Neural cell (in vitro differentiated cells): ENCODE measurements around the gene EPHA6. TPM values are rescaled to one million over a fixed set of nuclear protein-coding genes. Genes with fewer than 3 reads are reported as not detected.

ENCODE experiments used
- H2AFZ ChIP-seq: fragments of 200-600, 300-800 bp; sonication (generic), shearing (Covaris generic); 2 replicates; pipeline ENCODE4 v1.6.0; 2014; ENCODE audit warnings: low read depth, mild to moderate bottlenecking, antibody characterized with exemption, low read length, moderate library complexity
- H3F3A ChIP-seq: fragments of 200-600 bp; shearing (Covaris generic); 2 replicates; pipeline ENCODE4 v1.6.1; 2016; ENCODE audit warnings: mild to moderate bottlenecking, moderate library complexity, mixed read lengths, antibody characterized with exemption, low read length; ENCODE audit not compliant: insufficient read depth, poor library complexity, severe bottlenecking
- H3K27ac ChIP-seq: fragments of 200-600, 300-800 bp; sonication (generic), shearing (Covaris generic); 2 replicates; pipeline ENCODE4 v1.5.1; 2014; ENCODE audit warnings: mild to moderate bottlenecking, low read length, moderate library complexity
- H3K27me3 ChIP-seq: fragments of 300-800, 200-600 bp; sonication (generic), shearing (Covaris generic); 2 replicates; pipeline ENCODE4 v1.6.0; 2014; ENCODE audit warnings: mild to moderate bottlenecking, low read depth, low read length, moderate library complexity; ENCODE audit not compliant: insufficient read depth
- H3K36me3 ChIP-seq: fragments of 300-800, 200-600 bp; sonication (generic), shearing (Covaris generic); 2 replicates; pipeline ENCODE4 v1.5.1; 2014; ENCODE audit warnings: mild to moderate bottlenecking, antibody characterized with exemption, low read length, moderate library complexity; ENCODE audit not compliant: insufficient read depth
- H3K4me2 ChIP-seq: fragments of 300-800, 200-600 bp; sonication (generic), shearing (Covaris generic); 2 replicates; pipeline ENCODE4 v1.6.0; 2014; ENCODE audit warnings: mild to moderate bottlenecking, low read length
- H3K4me3 ChIP-seq: fragments of 300-800, 200-600 bp; sonication (generic), shearing (Covaris generic); 2 replicates; pipeline ENCODE4 v1.5.1; 2014; ENCODE audit warnings: mild to moderate bottlenecking, low read length, moderate library complexity
- H3K79me2 ChIP-seq: fragments of 200-600 bp; shearing (Covaris generic); replicated peaks from 2 replicates; pipeline ENCODE4 v1.6.0; 2014; ENCODE audit warnings: mild to moderate bottlenecking, low read length, moderate library complexity; ENCODE audit not compliant: insufficient read depth
- H3K9ac ChIP-seq: fragments of 300-800, 200-600 bp; sonication (generic), shearing (Covaris generic); 2 replicates; pipeline ENCODE4 v1.6.1; 2016; ENCODE audit warnings: mild to moderate bottlenecking, low read length, mixed read lengths
- H3K9me2 ChIP-seq: fragments of 200-600 bp; shearing (Covaris generic); 2 replicates; pipeline ENCODE4 v1.6.1; 2016; ENCODE audit warnings: mild to moderate bottlenecking, low read length, mixed read lengths; ENCODE audit not compliant: insufficient read depth
- H3K9me3 ChIP-seq: fragments of 200-600, 300-800 bp; sonication (generic), shearing (Covaris generic); 2 replicates; pipeline ENCODE4 v1.6.1; 2016; ENCODE audit warnings: mild to moderate bottlenecking, mixed run types, low read length, moderate library complexity, mixed read lengths
- H4K20me1 ChIP-seq: fragments of 200-600 bp; shearing (Covaris generic); 2 replicates; pipeline ENCODE4 v1.6.1; 2016; ENCODE audit warnings: mild to moderate bottlenecking, mixed run types; ENCODE audit not compliant: insufficient read depth
- CTCF ChIP-seq: fragments of 450-650 bp; IDR thresholded peaks from 2 replicates; pipeline ENCODE4 v1.5.1; 2014; ENCODE audit warnings: antibody characterized with exemption, mild to moderate bottlenecking, moderate library complexity; ENCODE audit not compliant: poor library complexity, severe bottlenecking
- EP300 ChIP-seq: fragments of 450-650 bp; conservative IDR thresholded peaks from 2 replicates; pipeline ENCODE4 v1.6.1; 2014; ENCODE audit warnings: antibody characterized with exemption, mild to moderate bottlenecking, moderate library complexity; ENCODE audit not compliant: poor library complexity, severe bottlenecking
- EZH2 ChIP-seq: fragments of 200-600, 300-800 bp; shearing (Covaris generic), sonication (generic); IDR thresholded peaks from 2 replicates; pipeline ENCODE4 v1.6.1; 2014; ENCODE audit warnings: antibody characterized with exemption, low read length, borderline replicate concordance, mild to moderate bottlenecking; ENCODE audit not compliant: insufficient read depth, poor library complexity, severe bottlenecking
- MXI1 ChIP-seq: fragments of 450-650 bp; conservative IDR thresholded peaks from 2 replicates; pipeline ENCODE4 v1.6.1; 2014; ENCODE audit warnings: antibody characterized with exemption, mild to moderate bottlenecking; ENCODE audit not compliant: poor library complexity, severe bottlenecking
- POLR2AphosphoS5 ChIP-seq: IDR thresholded peaks from 2 replicates; pipeline ENCODE4 v1.6.1; 2012
- RAD21 ChIP-seq: fragments of 450-650 bp; conservative IDR thresholded peaks from 2 replicates; pipeline ENCODE4 v1.6.1; 2014; ENCODE audit warnings: antibody characterized with exemption, mild to moderate bottlenecking, moderate library complexity
- REST ChIP-seq: IDR thresholded peaks from 2 replicates; pipeline ENCODE4 v1.6.1; 2012; ENCODE audit warnings: borderline replicate concordance
- SMC3 ChIP-seq: fragments of 450-650 bp; conservative IDR thresholded peaks from 2 replicates; pipeline ENCODE4 v1.6.1; 2014; ENCODE audit warnings: antibody characterized with exemption, mild to moderate bottlenecking, moderate library complexity; ENCODE audit not compliant: poor library complexity
- TAF1 ChIP-seq: IDR thresholded peaks from 2 replicates; pipeline ENCODE4 v1.6.1; 2012; ENCODE audit warnings: low read depth
- polyA plus RNA-seq: library from polyadenylated mRNA; depleted of rRNA; stranded (reverse); fragments of >200 nt; gene quantifications from 2 replicates; pipeline ENCODE4 v1.2.3, GENCODE V29; 2014

EPHA6 gene
- polyA plus RNA-seq, 1 donor from 2014 or later: 0.56 TPM

GRCh38 chr3:97353176-97353575, 538.8 kb downstream of the EPHA6 start:
- TF ChIP-seq SMC3: no peak
- no peak for TF ChIP-seq POLR2AphosphoS5
- no peak for TF ChIP-seq MXI1
- no peak for TF ChIP-seq CTCF
- no peak for TF ChIP-seq EZH2
- TF ChIP-seq EP300: no peak
- H2AFZ ChIP-seq: no peak overlapping the region

GRCh38 chr3:97359977-97360376, 545.6 kb downstream of the EPHA6 start:
- no peak overlapping the region for H2AFZ ChIP-seq
- TF ChIP-seq CTCF (no peak), REST (no peak), EP300 (no peak), MXI1 (no peak), TAF1 (no peak), SMC3 (no peak), RAD21 (no peak), POLR2AphosphoS5 (no peak), EZH2 (no peak)
- no peak overlapping the region for H3K9ac ChIP-seq
- H3K27me3 ChIP-seq: no peaks in the 10 kb centered on the region
- no peak overlapping the region for H3K4me3 ChIP-seq
- no peak overlapping the region for H3K4me2 ChIP-seq
- no peaks in the 10 kb centered on the region for H4K20me1 ChIP-seq
- H3F3A ChIP-seq: no peaks in the 10 kb centered on the region
- no peaks in the 10 kb centered on the region for H3K36me3 ChIP-seq
- no peaks in the 10 kb centered on the region for H3K79me2 ChIP-seq
- no peaks in the 10 kb centered on the region for H3K9me2 ChIP-seq
- no peak overlapping the region for H3K27ac ChIP-seq
- H3K9me3 ChIP-seq: peaks cover 4% of the 10 kb centered on the region

More at GRCh38 chr3:97353176-97353575, 538.8 kb downstream of the EPHA6 start:
- H3K36me3 ChIP-seq: no peaks in the 10 kb centered on the region
- no peaks in the 10 kb centered on the region for H3K9me2 ChIP-seq
- H3F3A ChIP-seq: no peaks in the 10 kb centered on the region
- H3K79me2 ChIP-seq: no peaks in the 10 kb centered on the region
- no peak overlapping the region for H3K27ac ChIP-seq
- H3K9ac ChIP-seq: no peak overlapping the region
- no peak overlapping the region for H3K4me3 ChIP-seq
- H3K27me3 ChIP-seq: no peaks in the 10 kb centered on the region
- no peaks in the 10 kb centered on the region for H4K20me1 ChIP-seq
- H3K9me3 ChIP-seq: no peaks in the 10 kb centered on the region
- no peak overlapping the region for H3K4me2 ChIP-seq
